Measurements from ENCODE around the gene ITGB8.
"Not testable (repeated sequence)": the region's sequence is repeated elsewhere in the genome, so short reads cannot be mapped to it uniquely, and the experiment has no call there.

The ITGB8 gene

DNA sequence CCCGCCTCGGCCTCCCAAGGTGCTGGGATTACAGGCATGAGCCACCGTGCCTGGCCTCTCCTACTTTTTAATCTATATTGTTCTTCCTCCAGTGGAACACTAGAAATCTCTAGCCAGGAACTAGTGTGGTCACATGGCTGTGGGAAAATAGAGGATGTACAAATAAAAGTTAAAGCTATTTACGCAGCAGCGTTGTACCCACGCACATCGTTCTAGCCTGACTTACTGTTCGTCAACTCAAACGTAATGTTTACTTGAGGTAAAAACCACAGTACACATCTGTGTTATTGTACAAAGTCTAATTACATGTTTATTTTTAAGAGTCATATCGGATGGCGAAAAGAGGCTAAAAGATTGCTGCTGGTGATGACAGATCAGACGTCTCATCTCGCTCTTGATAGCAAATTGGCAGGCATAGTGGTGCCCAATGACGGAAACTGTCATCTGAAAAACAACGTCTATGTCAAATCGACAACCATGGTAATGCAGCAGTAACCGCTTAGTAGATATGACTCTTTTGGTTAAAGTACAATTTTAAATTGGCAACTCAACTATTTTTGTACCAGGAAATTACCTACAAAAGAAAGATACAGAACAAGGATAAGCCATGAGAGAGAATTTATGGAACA lies 50.8 kb downstream of the ITGB8 start:
- DNase-seq (ENCODE audit: low read depth) = no peak

DNA sequence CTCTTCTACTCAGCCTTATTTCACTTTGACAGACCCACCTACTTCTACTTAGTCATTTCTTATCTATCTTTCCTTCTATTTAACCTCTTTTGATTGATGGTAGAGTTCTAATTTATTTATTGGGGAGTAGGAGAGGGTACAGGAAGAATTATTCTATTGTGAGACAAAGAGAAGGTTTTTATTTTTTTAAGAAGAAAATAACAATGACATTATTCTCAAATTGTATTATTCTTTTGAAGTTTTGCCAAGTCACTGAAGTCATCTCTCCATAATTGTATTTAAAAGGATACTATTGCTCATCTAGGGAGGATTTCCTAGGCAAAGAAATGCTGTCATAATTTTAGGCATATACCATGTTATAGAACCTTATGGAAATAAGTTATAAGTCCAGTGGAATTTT lies 52.7 kb downstream of the ITGB8 start:
- no peak for DNase-seq (ENCODE audit: low read depth)

DNA sequence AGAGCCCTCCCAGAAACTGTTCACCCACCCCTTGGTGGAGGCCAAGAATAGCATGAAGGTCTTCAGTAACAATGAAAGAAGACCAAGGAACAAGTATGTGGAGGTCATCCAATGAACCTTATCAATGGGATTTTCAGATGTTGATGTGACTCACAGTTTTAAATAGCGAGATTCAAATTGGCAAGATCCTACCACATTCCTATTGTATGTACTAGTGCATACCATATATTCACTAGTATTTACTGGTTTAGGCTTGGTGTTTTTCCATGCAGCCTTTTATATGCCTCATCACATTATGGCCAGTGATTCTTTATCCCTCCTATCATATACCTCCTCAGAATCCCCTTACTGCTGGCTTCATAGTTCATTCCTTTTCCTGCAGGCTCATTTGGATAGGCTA lies 54.4 kb downstream of the ITGB8 start:
- peak; percentile 67 for DNase-seq (ENCODE audit: low read depth)

DNA sequence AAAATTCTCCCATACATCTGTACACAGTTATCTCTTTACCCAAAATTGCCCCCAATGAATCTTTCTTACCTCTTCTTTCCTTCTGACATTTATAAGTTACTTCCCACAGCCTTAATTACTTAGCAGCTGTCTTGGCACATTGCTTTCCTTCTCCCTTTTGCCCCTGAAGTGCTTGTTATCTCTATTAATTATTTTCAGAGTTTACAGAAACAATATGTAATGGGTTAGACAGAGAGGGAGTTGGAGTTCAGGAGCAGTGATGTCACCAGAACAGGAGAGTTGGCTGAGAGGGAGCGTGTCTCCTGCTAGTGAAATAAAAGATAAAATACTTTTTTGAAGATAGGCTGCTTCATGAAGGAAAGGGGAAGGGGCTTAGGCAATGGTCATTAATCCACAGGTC lies 57.4 kb downstream of the ITGB8 start:
- no peak for DNase-seq (ENCODE audit: low read depth)

DNA sequence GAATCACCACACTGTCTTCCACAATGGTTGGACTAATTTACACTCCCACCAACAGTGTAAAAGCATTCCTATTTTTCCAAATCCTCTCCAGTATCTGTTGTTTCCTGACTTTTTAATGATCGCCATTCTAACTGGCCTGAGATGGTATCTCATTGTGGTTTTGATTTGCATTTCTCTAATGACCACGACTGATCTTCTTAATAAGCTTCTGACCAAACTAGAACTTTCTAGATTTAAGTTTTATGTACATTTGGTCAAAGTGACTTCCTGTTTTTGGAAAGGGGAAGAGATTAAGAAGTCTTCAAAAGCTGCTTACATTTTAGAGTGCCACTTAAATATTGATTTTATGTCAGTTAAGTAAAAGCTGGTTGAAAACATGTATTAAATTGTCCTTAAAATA lies 58.5 kb downstream of the ITGB8 start:
- not testable (repeated sequence) for DNase-seq (ENCODE audit: low read depth)

DNA sequence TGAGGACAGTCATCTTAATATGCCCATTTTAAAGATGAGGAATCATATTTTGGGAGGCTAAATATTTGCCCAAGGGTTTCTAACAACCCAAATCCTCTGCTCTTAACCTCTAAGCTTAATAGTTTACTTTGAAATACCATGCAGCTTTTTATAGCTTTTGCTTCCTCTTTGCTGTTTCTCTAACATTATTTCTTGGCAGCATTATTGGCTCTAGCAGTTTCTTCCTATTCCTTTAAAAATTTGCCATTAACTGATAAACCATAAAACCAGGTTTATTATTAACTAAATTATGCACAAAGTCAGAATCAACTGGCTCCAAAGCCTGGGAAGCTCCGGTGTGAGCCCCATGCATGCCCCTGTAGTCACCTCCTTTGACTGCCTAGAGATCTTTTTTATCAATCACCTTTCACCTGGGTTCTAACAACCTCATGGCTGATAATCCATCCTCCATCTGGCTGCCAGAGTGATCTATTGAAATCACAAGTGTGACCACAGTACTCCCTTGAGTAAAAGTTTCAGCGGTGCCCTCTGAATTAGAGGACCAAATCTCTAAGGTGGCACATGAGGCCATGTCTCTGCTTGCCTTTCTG lies 62.4 kb downstream of the ITGB8 start:
- no peak for DNase-seq (ENCODE audit: low read depth)

DNA sequence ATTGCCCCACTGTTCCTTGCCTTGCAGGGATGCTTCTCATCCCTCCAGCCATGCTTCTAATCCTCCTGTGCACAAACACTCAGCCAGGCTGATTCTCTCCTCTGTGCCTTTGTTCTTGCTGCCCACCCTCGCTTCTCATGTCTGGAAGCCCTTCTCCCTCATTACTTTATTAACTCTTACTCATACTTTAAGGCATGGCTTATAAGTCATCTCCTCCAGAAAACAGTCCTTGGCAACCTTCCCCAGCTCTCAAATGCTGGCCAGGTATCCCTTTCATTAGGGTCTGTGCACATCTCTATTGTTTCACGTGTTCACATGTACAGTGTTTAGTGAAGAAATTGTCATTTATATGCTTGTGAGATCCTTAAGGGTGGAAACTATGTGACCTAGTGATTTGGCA lies 62.9 kb downstream of the ITGB8 start:
- no peak for DNase-seq (ENCODE audit: low read depth)

DNA sequence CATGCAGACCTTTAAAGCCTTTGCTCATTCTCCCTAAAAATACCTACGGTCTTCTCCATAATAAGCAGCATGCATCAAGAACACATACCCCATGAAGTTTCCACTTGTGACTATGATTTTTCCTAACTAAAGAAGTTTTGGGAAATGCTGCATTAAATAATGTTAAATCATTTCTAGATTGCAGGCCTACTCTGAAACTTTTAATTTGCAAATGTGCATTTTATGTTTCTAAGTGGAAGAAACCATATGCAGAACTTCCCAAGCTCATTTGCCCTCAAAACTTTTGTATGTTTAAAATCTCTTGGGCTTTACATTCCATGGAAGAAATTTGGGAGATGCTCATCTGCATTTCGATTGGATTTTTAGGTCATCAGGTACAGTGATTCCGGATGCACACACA lies 63.6 kb downstream of the ITGB8 start:
- DNase-seq (ENCODE audit: low read depth) = no peak

DNA sequence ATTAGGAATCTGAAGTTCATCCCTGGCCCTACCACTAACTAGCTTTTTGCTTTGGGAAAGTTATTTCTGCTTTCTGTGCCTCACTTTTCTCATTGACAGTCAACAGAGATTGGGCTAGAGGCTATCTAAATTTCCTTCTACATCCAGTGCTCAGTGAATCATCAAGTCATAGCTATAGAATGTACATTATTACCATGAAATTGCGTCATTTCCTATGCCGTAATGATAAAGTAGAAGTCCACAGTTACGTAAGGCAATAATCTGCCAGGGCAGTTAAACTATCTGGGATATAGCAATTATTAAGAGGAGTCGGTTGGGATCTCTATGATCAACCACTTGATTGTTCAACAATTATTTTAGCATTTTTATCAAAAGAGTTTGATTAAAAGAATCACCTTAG lies 64.4 kb downstream of the ITGB8 start:
- DNase-seq (ENCODE audit: low read depth) = no peak

DNA sequence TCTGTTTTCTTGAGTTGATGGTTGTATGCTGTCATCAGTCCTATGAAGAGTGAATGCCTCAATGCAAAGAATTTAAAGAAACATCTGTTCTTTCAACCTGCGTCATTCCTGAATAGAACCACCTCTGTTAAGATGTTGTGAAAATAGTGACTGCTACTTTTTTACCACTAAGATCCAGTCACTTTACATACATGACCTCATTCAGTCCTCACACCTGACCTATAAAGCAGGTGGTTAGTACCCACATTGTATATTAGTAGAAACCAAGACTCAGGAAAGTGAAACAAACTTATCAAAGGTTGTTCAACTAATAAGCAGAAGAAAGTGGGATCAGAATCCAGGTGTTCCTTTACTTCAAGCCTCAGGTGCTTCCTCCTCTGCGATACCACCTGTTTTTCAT lies 64.8 kb downstream of the ITGB8 start:
- DNase-seq (ENCODE audit: low read depth) = no peak

DNA sequence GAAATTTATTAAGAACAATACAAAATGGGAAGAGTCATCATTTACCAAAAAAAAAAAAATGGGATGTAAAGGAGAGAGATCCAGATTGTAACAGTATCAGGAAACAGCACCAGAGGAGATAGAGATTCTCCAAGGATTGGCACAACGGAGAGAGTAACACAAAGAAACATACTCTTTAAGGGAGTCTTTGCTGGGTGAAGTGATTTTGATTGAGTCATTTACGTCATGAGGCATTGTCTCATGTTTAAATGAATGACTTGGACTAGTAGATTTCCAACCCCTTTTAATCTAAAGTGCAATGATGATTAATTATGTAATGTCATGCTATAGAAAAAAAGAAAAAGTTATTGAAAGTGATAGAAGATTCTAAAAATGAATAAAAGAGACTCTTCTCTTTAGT lies 68.8 kb downstream of the ITGB8 start:
- no peak for DNase-seq (ENCODE audit: low read depth)

DNA sequence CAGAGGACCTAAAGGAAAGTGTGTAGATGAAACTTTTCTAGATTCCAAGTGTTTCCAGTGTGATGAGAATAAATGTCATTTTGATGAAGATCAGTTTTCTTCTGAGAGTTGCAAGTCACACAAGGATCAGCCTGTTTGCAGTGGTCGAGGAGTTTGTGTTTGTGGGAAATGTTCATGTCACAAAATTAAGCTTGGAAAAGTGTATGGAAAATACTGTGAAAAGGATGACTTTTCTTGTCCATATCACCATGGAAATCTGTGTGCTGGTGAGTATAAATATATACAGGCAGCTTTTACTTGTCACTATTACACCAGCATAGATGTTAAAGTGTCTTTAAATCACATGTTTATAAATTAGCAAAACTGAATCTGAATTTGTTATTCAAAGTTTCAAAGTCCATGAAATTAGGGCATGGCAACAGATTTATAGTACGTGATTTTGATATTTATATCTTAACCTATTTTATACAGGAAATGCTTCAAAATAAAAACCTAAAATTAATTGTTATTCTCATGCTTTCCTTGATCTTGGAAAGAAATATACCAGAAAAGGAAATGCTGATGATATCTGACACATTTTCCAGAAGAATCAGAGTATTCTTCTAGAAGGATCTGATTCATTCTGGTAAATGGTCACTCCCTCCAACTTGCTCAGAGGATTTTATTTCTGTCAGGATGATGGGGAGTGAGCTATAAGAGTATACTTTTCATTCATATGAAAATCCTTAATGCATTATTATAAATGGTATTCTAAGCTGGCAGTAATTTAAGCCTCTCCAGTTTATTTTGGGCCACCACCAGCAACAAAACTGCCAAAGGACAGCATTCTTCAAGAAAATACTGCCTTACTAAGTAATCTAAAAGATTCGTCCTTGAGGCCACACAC lies 71.4 kb downstream of the ITGB8 start:
- DNase-seq (ENCODE audit: low read depth) = no peak

DNA sequence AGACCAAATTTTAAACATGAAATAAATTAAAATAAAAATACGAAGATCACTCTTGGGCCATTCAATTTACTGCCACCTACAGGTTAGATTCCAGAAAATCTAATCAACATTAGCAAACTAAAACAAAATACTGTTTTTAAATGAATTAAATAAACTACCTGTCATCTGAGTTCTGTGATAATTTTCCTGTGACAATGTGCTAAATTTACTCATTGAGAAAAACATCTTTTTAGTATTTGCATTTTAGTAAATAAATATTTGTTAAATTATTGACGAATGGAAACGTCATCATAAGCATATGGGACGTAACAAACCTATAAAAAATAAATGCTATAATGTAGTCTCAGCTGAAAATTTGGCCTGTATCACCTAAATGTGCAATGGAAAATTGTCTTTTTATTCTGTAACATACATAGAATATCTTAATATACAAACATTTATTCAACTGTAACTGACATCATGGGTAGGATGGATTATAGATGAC lies 72.1 kb downstream of the ITGB8 start:
- peak; percentile 15 for DNase-seq (ENCODE audit: low read depth)

DNA sequence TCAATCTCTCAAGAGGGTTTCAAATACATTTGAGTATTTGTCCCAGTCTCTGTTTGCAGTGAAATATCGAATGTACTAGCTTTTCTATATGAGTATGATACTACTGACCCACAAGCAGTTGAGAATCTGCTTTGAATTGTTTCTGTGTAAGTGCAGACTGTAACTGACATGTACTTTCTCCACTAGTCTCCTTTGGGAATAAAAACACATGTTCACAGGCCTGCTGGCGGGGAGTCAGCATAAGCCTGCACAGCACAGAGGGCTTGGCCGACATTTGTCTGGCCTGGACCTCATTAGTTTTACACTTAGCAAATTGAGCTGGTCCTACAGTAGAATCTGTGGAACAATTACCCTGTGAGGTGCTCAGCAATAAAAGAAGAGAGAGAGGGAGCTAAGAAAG lies 72.6 kb downstream of the ITGB8 start:
- DNase-seq (ENCODE audit: low read depth) = no peak

DNA sequence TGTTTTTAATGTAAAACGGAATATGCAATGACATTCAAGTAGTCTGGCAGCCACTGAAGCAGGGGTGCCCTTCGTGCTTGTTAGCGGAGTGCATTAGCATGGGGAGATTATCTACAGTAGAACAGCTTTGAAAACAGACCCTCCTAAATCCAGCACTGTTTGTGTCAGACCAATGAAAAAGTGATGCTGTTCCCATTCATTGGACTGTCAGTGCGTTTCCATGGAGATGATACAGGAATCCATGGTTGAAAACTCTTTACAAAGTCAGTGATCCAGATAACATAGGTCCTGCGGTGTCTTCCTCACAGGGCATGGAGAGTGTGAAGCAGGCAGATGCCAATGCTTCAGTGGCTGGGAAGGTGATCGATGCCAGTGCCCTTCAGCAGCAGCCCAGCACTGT lies 73.6 kb downstream of the ITGB8 start:
- no peak for DNase-seq (ENCODE audit: low read depth)

DNA sequence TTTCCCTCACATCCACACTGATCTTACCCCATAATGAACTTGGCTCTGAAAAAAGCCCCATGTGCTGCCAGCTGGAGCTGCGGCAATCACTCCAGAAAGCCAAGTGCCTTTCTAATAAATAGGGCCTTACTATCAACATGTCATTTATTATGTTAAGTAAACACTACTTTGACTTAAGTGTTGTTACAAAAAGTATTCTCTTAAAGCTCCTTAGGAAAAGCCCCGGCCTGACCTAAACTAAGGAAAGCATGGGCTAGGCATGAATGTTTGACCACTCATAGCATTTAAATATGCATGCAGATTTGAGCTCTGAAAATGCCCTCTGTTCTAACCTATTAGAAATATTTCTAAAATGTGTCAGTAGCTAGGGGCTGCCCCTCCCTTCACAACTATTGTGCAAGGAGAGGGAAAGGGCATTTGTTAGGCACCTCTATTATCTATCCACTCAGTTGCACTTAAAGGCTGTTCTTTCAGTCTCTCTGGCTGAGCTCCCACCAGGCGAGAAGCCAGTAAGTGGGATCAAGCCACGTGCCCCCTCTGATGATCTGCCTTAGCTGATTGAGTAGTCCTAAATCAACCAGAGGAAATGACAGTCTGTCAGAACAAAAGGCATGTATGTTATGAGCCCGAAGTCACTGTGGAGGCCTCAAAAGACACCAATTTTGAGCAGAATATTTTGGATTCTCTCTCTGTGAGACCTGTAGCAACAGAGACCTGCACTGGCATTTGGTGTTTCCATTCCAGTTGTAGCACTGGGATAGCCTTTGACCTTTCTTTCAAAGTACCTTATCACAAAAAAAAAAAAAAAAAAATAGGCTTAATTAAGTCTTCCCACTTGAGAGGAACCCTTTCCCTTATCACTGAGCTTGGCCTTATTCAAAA lies 77.1 kb downstream of the ITGB8 start:
- peak; percentile 59 for DNase-seq (ENCODE audit: low read depth)

DNA sequence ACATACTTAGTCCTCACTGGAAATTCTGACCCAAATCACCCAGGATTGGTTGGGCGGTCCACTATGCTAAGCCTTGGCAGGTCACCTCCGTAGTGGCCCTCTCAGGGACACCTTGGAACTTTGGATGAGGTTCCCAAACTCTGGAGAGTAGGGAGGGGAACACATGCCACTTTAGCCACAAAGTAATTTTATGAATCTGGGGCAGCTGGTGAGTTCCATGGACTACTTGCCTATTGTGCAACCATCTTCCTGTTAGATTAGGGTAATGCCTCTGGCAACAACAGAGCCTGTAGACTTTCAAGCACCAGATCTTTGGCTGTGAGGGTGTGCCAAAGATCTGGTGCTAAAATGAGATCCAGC lies 77.7 kb downstream of the ITGB8 start:
- peak; percentile 45 for DNase-seq (ENCODE audit: low read depth)

DNA sequence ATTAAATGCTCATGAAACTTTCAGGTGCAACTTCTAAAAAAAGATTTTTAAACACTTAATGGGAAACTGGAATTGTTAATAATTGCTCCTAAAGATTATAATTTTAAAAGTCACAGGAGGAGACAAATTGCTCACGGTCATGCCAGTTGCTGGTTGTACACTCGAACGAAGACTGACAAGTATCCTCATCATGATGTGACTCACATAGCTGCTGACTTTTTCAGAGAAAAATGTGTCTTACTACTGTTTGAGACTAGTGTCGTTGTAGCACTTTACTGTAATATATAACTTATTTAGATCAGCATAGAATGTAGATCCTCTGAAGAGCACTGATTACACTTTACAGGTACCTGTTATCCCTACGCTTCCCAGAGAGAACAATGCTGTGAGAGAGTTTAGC lies 79.3 kb downstream of the ITGB8 start:
- no peak for DNase-seq (ENCODE audit: low read depth)

DNA sequence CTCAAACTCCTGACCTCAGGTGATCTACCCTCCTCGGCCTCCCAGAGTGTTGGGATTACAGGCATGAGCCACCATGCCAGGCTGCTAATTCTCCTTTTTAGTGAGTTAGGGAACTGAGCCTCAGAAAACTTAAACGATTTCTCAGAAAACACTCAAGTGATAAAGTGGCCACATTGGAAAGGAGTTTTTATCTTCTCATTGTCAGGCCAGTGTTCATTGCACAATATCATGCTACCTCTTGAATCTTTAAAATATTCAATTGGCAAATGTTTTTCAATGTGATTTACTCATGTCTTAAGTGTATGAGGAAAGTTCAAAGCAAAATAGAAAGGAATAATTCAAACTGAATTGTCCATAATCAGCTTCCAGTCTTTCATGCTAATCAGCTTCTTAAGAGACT lies 80.7 kb downstream of the ITGB8 start:
- no peak for DNase-seq (ENCODE audit: low read depth)

DNA sequence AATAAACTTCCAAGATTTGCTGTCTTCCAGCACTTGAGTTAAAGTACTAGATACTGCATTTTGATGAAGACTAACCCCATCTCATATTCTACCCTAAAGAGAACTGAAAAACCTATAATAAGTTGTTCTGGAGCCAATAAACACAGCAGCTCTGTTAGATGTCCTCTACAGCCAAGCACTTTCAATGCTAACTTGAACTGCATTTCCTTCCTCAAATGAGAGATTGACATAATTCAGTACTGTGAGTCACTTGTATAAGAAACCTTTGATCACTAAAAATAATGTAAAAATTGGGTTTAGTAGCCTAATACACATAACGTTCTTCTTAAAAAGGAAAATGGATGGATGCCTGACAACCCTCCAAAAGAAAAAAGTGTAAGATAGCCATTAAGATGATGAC lies 81.3 kb downstream of the ITGB8 start:
- no peak for DNase-seq (ENCODE audit: low read depth)

DNA sequence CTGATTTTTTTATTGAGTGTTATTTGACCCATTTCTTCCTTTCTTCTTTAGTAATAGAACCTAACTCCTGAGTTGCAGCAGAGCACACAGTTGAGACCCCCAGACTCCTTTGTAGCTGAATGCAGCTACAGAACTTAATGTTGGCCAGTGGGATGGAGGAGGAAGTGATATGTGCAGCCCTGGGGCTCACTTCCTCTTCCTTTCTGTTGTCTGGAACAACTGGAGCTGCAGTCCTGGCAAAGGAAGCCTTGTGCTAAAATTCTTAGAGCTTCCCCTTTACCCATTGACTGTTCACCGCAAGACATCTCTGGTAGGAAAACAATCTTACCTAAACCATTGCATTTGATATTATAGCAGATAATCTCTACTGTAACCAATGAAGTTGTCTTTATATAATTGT lies 86.6 kb downstream of the ITGB8 start:
- no peak for DNase-seq (ENCODE audit: low read depth)

DNA sequence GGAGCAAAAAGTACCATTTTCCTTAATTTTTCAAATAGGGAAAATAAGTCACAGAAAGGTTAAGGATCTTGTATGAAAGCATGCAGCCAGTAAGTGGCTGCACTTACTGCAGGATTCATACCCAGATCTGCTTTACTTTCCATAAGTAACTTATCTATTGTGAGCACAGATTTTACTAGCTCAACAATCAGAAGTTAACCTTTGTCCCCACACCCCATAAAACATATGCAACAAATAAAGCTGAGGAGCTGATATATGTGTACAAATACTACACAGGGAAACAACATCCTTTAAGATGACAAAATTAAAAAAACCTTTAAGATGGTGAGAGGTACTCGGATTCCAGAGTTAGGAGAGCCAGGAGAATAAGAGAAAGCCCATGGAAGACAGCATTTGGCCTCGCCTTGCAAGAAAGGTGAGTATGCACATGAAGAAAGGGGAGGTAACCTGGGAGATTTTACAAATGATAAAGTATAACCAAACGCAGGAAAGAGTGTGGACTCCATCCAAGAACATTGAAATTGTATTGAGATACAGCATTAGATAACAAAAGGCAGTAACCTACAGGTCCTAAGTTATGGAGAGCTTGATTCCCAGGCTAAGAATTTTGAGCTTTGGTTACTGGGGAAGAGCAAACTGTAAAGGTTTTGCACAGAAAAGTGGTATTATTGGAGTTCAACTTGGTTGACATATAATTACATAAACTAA lies 87.1 kb downstream of the ITGB8 start:
- no peak for DNase-seq (ENCODE audit: low read depth)
